ENCODE measurements around the gene FGB. TPM values are rescaled to one million over a fixed set of nuclear protein-coding genes. Genes with fewer than 3 reads are reported as not detected.

FGB gene
- total and polyA plus RNA-seq, 2 of the 13 experiments (the other 11 are each of a cell fraction or from before 2014, with no cell fraction given), result 226 to 784 TPM

GRCh38 chr4:154577324-154577723 is 14.5 kb downstream of the FGB start (continued):
- TF ChIP-seq, protein P1, sequence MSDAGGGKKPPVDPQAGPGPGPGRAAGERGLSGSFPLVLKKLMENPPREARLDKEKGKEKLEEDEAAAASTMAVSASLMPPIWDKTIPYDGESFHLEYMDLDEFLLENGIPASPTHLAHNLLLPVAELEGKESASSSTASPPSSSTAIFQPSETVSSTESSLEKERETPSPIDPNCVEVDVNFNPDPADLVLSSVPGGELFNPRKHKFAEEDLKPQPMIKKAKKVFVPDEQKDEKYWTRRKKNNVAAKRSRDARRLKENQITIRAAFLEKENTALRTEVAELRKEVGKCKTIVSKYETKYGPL (CRISPR knock-in tag; IDR thresholded peaks at IDR 0.05), result no peak
- TF ChIP-seq ZNF775 (CRISPR knock-in tag; IDR thresholded peaks at IDR 0.05; ENCODE audit: borderline replicate concordance), result peak; percentile 61; the same call in 1 of the 2 replicates
- TF ChIP-seq, protein P2, sequence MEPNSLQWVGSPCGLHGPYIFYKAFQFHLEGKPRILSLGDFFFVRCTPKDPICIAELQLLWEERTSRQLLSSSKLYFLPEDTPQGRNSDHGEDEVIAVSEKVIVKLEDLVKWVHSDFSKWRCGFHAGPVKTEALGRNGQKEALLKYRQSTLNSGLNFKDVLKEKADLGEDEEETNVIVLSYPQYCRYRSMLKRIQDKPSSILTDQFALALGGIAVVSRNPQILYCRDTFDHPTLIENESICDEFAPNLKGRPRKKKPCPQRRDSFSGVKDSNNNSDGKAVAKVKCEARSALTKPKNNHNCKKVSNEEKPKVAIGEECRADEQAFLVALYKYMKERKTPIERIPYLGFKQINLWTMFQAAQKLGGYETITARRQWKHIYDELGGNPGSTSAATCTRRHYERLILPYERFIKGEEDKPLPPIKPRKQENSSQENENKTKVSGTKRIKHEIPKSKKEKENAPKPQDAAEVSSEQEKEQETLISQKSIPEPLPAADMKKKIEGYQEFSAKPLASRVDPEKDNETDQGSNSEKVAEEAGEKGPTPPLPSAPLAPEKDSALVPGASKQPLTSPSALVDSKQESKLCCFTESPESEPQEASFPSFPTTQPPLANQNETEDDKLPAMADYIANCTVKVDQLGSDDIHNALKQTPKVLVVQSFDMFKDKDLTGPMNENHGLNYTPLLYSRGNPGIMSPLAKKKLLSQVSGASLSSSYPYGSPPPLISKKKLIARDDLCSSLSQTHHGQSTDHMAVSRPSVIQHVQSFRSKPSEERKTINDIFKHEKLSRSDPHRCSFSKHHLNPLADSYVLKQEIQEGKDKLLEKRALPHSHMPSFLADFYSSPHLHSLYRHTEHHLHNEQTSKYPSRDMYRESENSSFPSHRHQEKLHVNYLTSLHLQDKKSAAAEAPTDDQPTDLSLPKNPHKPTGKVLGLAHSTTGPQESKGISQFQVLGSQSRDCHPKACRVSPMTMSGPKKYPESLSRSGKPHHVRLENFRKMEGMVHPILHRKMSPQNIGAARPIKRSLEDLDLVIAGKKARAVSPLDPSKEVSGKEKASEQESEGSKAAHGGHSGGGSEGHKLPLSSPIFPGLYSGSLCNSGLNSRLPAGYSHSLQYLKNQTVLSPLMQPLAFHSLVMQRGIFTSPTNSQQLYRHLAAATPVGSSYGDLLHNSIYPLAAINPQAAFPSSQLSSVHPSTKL (CRISPR knock-in tag; IDR thresholded peaks at IDR 0.05), result peak; percentile 99
- TF ChIP-seq, protein P3, sequence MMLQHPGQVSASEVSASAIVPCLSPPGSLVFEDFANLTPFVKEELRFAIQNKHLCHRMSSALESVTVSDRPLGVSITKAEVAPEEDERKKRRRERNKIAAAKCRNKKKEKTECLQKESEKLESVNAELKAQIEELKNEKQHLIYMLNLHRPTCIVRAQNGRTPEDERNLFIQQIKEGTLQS (CRISPR knock-in tag; IDR thresholded peaks at IDR 0.05), result peak; percentile 49; the same call in 1 of the 2 replicates
- TF ChIP-seq, protein P4, sequence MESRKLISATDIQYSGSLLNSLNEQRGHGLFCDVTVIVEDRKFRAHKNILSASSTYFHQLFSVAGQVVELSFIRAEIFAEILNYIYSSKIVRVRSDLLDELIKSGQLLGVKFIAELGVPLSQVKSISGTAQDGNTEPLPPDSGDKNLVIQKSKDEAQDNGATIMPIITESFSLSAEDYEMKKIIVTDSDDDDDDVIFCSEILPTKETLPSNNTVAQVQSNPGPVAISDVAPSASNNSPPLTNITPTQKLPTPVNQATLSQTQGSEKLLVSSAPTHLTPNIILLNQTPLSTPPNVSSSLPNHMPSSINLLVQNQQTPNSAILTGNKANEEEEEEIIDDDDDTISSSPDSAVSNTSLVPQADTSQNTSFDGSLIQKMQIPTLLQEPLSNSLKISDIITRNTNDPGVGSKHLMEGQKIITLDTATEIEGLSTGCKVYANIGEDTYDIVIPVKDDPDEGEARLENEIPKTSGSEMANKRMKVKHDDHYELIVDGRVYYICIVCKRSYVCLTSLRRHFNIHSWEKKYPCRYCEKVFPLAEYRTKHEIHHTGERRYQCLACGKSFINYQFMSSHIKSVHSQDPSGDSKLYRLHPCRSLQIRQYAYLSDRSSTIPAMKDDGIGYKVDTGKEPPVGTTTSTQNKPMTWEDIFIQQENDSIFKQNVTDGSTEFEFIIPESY (CRISPR knock-in tag; IDR thresholded peaks at IDR 0.05), result no peak
- TF ChIP-seq ZBTB42 (CRISPR knock-in tag; IDR thresholded peaks at IDR 0.05), result no peak
- TF ChIP-seq THAP11 (CRISPR knock-in tag; IDR thresholded peaks at IDR 0.05), result peak; percentile 67
- TF ChIP-seq, protein P5, sequence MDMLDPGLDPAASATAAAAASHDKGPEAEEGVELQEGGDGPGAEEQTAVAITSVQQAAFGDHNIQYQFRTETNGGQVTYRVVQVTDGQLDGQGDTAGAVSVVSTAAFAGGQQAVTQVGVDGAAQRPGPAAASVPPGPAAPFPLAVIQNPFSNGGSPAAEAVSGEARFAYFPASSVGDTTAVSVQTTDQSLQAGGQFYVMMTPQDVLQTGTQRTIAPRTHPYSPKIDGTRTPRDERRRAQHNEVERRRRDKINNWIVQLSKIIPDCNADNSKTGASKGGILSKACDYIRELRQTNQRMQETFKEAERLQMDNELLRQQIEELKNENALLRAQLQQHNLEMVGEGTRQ (IDR thresholded peaks at IDR 0.05; ENCODE audit: low read depth, low read length), result no peak
- TF ChIP-seq, protein P5 (CRISPR knock-in tag; IDR thresholded peaks at IDR 0.05; ENCODE audit: borderline replicate concordance), result no peak
- TF ChIP-seq ZNF256 (CRISPR knock-in tag; conservative IDR thresholded peaks at IDR 0.05), result no peak
- TF ChIP-seq RBFOX2 (IDR thresholded peaks at IDR 0.05; ENCODE audit: low read depth, low read length), result peak; percentile 21; the same call in 1 of the 2 replicates
- no peak for TF ChIP-seq BHLHE40 (IDR thresholded peaks at IDR 0.05; ENCODE audit: low read length)
- TF ChIP-seq, protein P6, sequence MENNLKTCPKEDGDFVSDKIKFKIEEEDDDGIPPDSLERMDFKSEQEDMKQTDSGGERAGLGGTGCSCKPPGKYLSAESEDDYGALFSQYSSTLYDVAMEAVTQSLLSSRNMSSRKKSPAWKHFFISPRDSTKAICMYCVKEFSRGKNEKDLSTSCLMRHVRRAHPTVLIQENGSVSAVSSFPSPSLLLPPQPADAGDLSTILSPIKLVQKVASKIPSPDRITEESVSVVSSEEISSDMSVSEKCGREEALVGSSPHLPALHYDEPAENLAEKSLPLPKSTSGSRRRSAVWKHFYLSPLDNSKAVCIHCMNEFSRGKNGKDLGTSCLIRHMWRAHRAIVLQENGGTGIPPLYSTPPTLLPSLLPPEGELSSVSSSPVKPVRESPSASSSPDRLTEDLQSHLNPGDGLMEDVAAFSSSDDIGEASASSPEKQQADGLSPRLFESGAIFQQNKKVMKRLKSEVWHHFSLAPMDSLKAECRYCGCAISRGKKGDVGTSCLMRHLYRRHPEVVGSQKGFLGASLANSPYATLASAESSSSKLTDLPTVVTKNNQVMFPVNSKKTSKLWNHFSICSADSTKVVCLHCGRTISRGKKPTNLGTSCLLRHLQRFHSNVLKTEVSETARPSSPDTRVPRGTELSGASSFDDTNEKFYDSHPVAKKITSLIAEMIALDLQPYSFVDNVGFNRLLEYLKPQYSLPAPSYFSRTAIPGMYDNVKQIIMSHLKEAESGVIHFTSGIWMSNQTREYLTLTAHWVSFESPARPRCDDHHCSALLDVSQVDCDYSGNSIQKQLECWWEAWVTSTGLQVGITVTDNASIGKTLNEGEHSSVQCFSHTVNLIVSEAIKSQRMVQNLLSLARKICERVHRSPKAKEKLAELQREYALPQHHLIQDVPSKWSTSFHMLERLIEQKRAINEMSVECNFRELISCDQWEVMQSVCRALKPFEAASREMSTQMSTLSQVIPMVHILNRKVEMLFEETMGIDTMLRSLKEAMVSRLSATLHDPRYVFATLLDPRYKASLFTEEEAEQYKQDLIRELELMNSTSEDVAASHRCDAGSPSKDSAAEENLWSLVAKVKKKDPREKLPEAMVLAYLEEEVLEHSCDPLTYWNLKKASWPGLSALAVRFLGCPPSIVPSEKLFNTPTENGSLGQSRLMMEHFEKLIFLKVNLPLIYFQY (CRISPR knock-in tag; IDR thresholded peaks at IDR 0.05; ENCODE audit: borderline replicate concordance), result peak; percentile 18; the same call in 1 of the 2 replicates
- TF ChIP-seq MBNL3 (CRISPR knock-in tag; conservative IDR thresholded peaks at IDR 0.05), result no peak
- no peak for TF ChIP-seq SIN3A (IDR thresholded peaks at IDR 0.05; ENCODE audit: borderline replicate concordance, low read depth, low read length)
